ENCODE measurements around the gene APBB3. TPM values are rescaled to one million over a fixed set of nuclear protein-coding genes. Genes with fewer than 3 reads are reported as not detected.
"Not testable (repeated sequence)": the region's sequence is repeated elsewhere in the genome, so short reads cannot be mapped to it uniquely, and the experiment has no call there.

Gene APBB3
- total RNA-seq, 1 experiment from 2014 or later = 11.6 TPM

DNA sequence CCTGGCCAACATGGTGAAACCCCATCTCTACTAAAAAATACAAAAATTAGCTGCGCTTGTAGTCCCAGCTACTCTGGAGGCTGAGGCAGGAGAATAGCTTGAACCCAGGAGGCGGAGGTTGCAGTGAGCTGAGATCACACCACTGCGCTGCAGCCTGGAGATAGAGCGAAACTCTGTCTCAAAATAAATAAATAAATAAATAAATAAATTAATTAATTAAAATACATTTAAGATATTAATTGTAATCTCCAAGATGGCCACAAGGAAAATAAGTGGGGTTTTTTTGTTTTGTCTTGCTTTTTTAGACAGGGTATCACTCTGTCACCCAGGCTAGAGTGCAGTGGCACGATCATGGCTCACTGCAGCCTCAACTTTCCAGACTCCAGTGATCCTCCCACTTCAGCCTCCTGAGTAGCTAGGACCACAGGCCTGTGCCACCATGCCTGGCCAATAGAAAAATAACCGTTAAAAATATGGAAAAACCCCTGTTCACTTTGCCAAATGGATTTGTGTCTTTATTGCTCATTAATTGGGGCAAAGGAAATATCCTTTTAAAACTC lies 14.9 kb upstream of the APBB3 start:
- in situ Hi-C loops (cut with HindIII; ENCODE audit: low sequenced_read_pairs); DNase-seq (ENCODE audit: low spot score): not testable (repeated sequence)

DNA sequence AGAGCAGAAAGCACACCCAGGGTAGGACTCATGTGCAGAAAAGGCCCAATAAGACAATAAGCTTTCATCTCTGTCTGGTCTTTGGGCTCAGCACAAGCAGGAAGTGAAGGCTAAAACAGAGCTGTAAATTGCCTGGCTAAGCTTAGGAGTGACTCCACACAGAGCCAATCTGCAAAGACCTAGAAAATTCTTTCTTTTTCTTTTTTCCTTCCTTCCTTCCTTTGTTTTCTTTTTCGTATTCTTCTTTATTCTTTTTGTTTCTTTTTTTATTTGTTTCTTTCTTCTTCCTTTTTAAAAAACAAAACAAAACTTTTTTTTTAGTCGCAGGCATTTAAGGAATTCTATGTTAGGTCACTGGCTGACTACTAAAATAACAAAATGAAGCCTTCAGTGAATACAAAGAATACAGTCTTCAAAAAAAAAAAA lies 12.4 kb upstream of the APBB3 start:
- no peak for DNase-seq (ENCODE audit: low spot score)
- in situ Hi-C loops (cut with HindIII; ENCODE audit: low sequenced_read_pairs) = no loop called here

DNA sequence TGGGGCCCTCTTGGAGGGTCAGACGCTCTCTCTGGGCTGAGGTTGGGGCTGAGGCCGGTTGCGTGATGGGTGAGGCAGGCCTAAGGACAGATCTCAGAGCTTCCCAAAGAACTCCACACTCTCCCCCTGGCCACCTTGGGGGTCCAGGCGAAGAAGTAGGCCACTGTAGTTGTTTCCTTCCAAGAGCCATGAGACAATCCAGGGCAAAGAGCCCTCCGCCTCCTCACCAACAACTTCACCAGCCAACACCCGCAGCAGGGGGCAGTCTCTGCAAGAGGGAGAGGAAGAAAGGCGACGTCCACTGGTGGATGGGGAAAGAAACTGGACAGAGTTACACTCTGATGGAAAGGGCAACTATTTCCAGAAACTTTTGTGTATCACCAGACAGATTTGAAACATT lies 10.9 kb upstream of the APBB3 start:
- no peak for DNase-seq (ENCODE audit: low spot score)
- in situ Hi-C loops (cut with HindIII; ENCODE audit: low sequenced_read_pairs) = no loop called here

- DNase-seq (ENCODE audit: low spot score) = no peak
- in situ Hi-C loops (cut with HindIII; ENCODE audit: low sequenced_read_pairs) = no loop called here
Observed at GRCh38 chr5:140574165-140574564, 9.8 kb upstream of the APBB3 start.

- DNase-seq (ENCODE audit: low spot score) = no peak
- in situ Hi-C loops (cut with HindIII; ENCODE audit: low sequenced_read_pairs) = no loop called here
Observed at GRCh38 chr5:140573683-140574082, 9.3 kb upstream of the APBB3 start.

GRCh38 chr5:140571105-140571504 lies 6.7 kb upstream of the APBB3 start:
- in situ Hi-C loops (cut with HindIII; ENCODE audit: low sequenced_read_pairs) = no loop called here
- DNase-seq (ENCODE audit: low spot score) = no peak

- in situ Hi-C loops (cut with HindIII; ENCODE audit: low sequenced_read_pairs) = no loop called here
- no peak for DNase-seq (ENCODE audit: low spot score)
Observed at GRCh38 chr5:140570488-140570887, 6.1 kb upstream of the APBB3 start.

- in situ Hi-C loops (cut with HindIII; ENCODE audit: low sequenced_read_pairs) = no loop called here
- peak; percentile 95 for DNase-seq (ENCODE audit: low spot score)
Observed at GRCh38 chr5:140570058-140570457, 5.7 kb upstream of the APBB3 start.

- in situ Hi-C loops (cut with HindIII; ENCODE audit: low sequenced_read_pairs) = no loop called here
- DNase-seq (ENCODE audit: low spot score) = no peak
Observed at GRCh38 chr5:140569197-140569596, 4.8 kb upstream of the APBB3 start.

GRCh38 chr5:140568443-140569063 lies 4.2 kb upstream of the APBB3 start:
- no peak for DNase-seq (ENCODE audit: low spot score)
- in situ Hi-C loops (cut with HindIII; ENCODE audit: low sequenced_read_pairs) = no loop called here

DNA sequence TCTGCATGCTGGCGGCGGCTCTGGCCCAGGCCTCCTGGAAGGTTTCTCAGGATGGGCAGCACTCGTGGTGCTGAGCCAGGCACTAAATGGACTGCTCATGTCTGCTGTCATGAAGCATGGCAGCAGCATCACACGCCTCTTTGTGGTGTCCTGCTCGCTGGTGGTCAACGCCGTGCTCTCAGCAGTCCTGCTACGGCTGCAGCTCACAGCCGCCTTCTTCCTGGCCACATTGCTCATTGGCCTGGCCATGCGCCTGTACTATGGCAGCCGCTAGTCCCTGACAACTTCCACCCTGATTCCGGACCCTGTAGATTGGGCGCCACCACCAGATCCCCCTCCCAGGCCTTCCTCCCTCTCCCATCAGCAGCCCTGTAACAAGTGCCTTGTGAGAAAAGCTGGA lies 3.5 kb upstream of the APBB3 start:
- in situ Hi-C loops (cut with HindIII; ENCODE audit: low sequenced_read_pairs) = no loop called here

GRCh38 chr5:140567136-140567818 lies 2.9 kb upstream of the APBB3 start:
- no peak for DNase-seq (ENCODE audit: low spot score)
- in situ Hi-C loops (cut with HindIII; ENCODE audit: low sequenced_read_pairs) = no loop called here

More for the DNA sequence above, 3.5 kb upstream of the APBB3 start:
- no peak for DNase-seq (ENCODE audit: low spot score)

DNA sequence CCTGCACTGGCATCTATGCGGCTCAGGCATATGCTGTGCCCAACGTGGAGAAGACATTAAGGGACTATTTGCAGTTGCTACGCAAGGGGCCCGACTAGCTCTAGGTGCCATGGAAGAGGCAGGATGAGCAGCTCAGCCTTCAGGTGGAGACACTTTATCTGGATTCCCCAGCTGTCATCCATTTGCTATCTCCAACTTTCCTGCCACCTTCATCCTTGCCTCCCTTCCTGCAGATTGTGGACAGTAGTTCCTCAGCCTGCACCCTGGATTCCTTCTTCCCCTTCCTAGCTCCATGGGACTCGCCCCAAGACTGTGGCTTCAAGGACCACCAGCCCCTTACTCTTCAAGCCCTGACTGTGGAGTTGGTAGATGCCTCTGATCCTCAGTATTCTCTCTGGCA lies 2.3 kb upstream of the APBB3 start:
- in situ Hi-C loops (cut with HindIII; ENCODE audit: low sequenced_read_pairs) = no loop called here
- no peak for DNase-seq (ENCODE audit: low spot score)

DNA sequence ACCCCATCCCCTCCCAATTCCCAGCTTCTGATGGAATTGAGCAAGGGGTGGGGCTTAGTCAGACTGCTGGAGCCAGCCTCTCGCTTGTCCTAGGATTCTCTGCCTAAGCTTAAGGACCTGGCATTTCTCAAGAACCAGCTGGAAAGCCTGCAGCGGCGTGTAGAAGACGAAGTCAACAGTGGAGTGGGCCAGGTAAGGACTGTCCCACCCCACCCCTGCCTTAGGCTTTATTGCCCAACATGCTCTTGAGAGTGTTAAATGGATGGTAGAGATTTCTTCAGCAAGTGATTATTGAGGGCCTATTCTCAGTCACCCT lies 1.3 kb upstream of the APBB3 start:
- no peak for DNase-seq (ENCODE audit: low spot score)
- in situ Hi-C loops (cut with HindIII; ENCODE audit: low sequenced_read_pairs) = no loop called here

DNA sequence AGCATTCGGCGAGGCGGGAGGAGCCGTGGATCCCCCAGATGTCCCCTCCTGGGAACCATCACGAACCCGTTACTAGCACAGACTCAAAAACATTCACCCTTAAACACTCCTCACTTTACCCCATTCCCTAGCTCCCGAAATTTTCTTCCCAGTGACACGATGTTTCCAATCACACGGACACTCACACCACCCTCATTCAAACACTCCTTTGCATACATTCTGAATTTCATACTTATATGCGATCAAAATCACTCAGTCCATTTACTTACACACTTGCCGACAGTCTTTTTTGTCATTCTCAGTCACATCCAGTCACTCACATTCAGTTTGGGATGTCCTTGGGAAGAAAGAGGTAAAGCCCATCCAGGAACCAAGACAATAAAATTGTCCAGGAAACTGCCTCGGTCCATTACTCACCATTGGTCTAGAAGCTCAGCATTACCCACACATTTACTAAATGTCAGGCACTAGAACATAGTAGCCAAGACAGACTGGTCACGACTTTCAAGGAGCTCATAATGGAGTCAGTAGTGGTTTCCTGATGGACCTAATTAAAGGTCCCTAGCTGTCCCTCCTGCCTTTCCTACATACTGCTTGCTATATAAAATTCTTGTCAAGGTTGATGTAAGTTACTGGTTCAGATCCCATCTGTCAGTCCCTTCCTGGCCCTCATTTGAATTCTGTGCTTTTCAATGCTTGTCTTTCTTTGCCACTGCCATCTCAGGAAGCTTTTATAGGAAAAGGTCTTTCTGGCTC lies 804 bp upstream of the APBB3 start:
- in situ Hi-C loops (cut with HindIII; ENCODE audit: low sequenced_read_pairs) = no loop called here
- DNase-seq (ENCODE audit: low spot score) = no peak

GRCh38 chr5:140563596-140563995 lies 802 bp downstream of the APBB3 start:
- in situ Hi-C loops (cut with HindIII; ENCODE audit: low sequenced_read_pairs) = no loop called here
- peak; percentile 55 for DNase-seq (ENCODE audit: low spot score)

DNA sequence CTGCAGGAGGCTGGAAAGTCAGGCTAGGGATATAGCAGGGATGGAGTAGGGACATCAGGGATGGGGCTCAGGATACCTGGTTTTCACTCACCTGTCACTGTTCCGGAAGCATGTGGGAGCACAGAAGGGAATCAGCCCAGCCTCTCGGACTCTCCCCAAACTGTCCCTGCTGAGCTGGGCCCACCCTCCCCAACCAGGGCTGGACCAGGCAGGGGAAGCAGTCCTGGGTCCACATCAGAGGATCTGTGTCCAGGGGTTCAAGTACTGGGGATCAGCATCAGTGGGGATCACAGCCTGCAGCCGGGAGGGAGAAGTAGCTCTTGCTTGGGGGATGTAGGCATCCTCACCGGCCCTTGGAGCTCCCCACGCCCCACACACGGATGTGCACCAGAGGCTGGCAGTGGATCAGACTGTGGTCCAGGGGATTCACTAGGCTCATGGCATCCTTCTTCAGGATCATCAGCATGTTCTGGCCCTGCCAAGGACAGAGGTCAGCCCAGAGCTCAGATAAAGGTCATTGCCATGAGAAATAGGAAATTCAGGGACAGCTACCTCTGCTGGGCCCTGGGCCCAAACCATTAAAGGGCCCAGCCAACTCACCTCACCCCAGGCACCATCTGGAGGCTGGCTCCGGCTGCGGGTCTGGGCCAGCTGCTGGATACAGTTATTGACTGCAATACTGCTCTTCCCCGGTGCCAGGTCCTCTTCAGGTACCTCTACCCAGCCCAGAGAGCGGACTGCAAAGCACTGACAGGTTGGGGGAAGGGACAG lies 2.5 kb downstream of the APBB3 start:
- DNase-seq (ENCODE audit: low spot score) = no peak
- in situ Hi-C loops (cut with HindIII; ENCODE audit: low sequenced_read_pairs) = no loop called here

- DNase-seq (ENCODE audit: low spot score) = no peak
- in situ Hi-C loops (cut with HindIII; ENCODE audit: low sequenced_read_pairs) = no loop called here
Observed at GRCh38 chr5:140560227-140560626, 4.2 kb downstream of the APBB3 start.

DNA sequence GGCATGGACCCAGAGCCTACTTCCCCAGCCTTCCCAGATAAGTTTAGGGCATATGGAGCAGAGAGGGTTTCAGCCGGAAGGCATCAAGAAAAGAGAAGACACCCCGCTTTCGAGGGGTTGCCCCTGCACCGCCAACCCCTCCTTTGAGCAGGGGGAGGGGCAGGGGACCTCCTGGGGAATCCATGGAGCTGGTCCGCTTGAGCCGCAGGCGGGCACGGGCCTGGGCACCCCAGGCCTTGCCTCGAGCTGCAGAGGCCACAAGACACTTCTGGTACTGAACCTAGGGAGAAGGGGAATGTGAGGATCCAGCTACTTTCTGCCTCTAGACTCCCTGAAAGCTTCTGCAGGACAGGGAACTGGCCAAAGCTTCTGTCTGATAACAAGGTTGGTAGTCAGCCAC lies 5.9 kb downstream of the APBB3 start:
- DNase-seq (ENCODE audit: low spot score) = no peak
- in situ Hi-C loops (cut with HindIII; ENCODE audit: low sequenced_read_pairs) = no loop called here

GRCh38 chr5:140557965-140558364 lies 6.4 kb downstream of the APBB3 start:
- DNase-seq (ENCODE audit: low spot score) = no peak
- in situ Hi-C loops (cut with HindIII; ENCODE audit: low sequenced_read_pairs) = no loop called here
